Natural killer cell (primary cell): ENCODE results near the gene SELENOO. TPM values are rescaled to one million over a fixed set of nuclear protein-coding genes. Genes with fewer than 3 reads are reported as not detected.

Experiments
- ATAC-seq, 3 donors: fragments of 150-1000 bp in 2 of 3; fragments of 200-7000 bp in 1 of 3; cut with Tn5 transposase; 1 replicate in 1 of 3; 2 replicates in 2 of 3; pipeline ENCODE4 v1.10.0; 2021; ENCODE audit warnings: mild to moderate bottlenecking in 2 of 3, moderate library complexity in 2 of 3
- DNase-seq, 2 donors: peaks; one replicate each; pipeline versions ENCODE4 v3.0.0 to v3.0.0-alpha.2; 2013 to 2021; ENCODE audit warnings: mixed read lengths in 1 of 2
- H3K27ac ChIP-seq: one replicate; pipeline ENCODE4 v1.5.1; 2013; ENCODE audit warnings: mild to moderate bottlenecking, low read length
- H3K27me3 ChIP-seq: one replicate; pipeline ENCODE4 v1.6.1; 2013; ENCODE audit warnings: low read length; ENCODE audit not compliant: control insufficient read depth, insufficient read depth
- H3K36me3 ChIP-seq: one replicate; pipeline ENCODE4 v1.6.1; 2013; ENCODE audit warnings: low read length; ENCODE audit not compliant: control insufficient read depth, insufficient read depth
- H3K4me1 ChIP-seq: one replicate; pipeline ENCODE4 v1.6.1; 2013; ENCODE audit warnings: low read length; ENCODE audit not compliant: control insufficient read depth, insufficient read depth
- H3K4me3 ChIP-seq: one replicate; pipeline ENCODE4 v1.5.1; 2013; ENCODE audit warnings: low read length
- H3K9me3 ChIP-seq: one replicate; pipeline ENCODE4 v1.6.1; 2013; ENCODE audit warnings: low read length; ENCODE audit not compliant: control insufficient read depth, insufficient read depth
- H3K27ac Mint-ChIP-seq, 2 donors: one replicate each; pipeline ENCODE4 v1.8.0; 2022; ENCODE audit warnings: mild to moderate bottlenecking in 2 of 2, mixed read lengths in 2 of 2, moderate library complexity in 1 of 2
- H3K27me3 Mint-ChIP-seq, 2 donors: one replicate each; pipeline ENCODE4 v1.8.0; 2022; ENCODE audit warnings: low read depth in 2 of 2, mixed read lengths in 2 of 2
- H3K36me3 Mint-ChIP-seq: one replicate; pipeline ENCODE4 v1.8.0; 2022; ENCODE audit warnings: mixed read lengths
- H3K4me1 Mint-ChIP-seq, 2 donors: one replicate each; pipeline ENCODE4 v1.8.0; 2022; ENCODE audit warnings: mixed read lengths in 2 of 2
- H3K4me3 Mint-ChIP-seq: one replicate; pipeline ENCODE4 v1.8.0; 2022; ENCODE audit warnings: mild to moderate bottlenecking, moderate library complexity, mixed read lengths
- H3K9me3 Mint-ChIP-seq, 2 donors: one replicate each; pipeline ENCODE4 v1.8.0; 2022; ENCODE audit warnings: mixed read lengths in 2 of 2
- CTCF ChIP-seq: fragments of 200-600 bp; IDR thresholded peaks from one replicate; pipeline ENCODE4 v1.8.0; 2022; ENCODE audit warnings: antibody characterized with exemption
- WGBS: methylation state at CpG from one replicate; pipeline ENCODE4 v1.1.7; 2013; ENCODE audit warnings: missing lambda C conversion rate; ENCODE audit not compliant: insufficient coverage; 5-methylcytosine and 5-hydroxymethylcytosine counted together
- intact Hi-C: fragments of 100-400 bp; cut with micrococcal nuclease; formaldehyde crosslinking; loops from one replicate; pipeline ENCODE4 v1.14.2; 2022
- total RNA-seq, 4 donors: library from RNA; stranded (reverse); fragments of 120-200 nt in 1 of 4; gene quantifications; one replicate each; pipeline versions ENCODE4 v1.2.3 to v1.2.4, GENCODE V29; 2013 to 2022

SELENOO gene
- total RNA-seq, 3 donors from 2014 or later (not counting 1 experiment from before 2014, with no cell fraction given), result 37.3 to 45.2 (median 37.6) TPM

GRCh38 chr22:50261615-50262459, 61.0 kb downstream of the SELENOO start, which contains the start of gene MAPK12:
TSS of gene MAPK12 (minus strand) at chr22:50261683. CDS start at chr22:50261509, 174 bp downstream.
- 3% methylated on average over 58 of the region's 61 CpGs for WGBS
- Mint-ChIP-seq H3K9me3 (no peaks in the 10 kb centered on the region), H3K36me3 (no peaks in the 10 kb centered on the region), H3K4me3 (peak within 1 kb of the TSS; percentile 79), H3K27ac (no peak within 1 kb of the TSS), H3K4me1 (peaks cover 0 to 7% of the 10 kb centered on the region in 2 donors), H3K27me3 (peaks cover 0 to 14% of the 10 kb centered on the region in 2 donors)
- Histone ChIP-seq H3K27ac (no peak within 1 kb of the TSS), H3K36me3 (no peaks in the 10 kb centered on the region), H3K27me3 (peaks cover 13% of the 10 kb centered on the region), H3K4me1 (peaks cover 13% of the 10 kb centered on the region), H3K9me3 (no peaks in the 10 kb centered on the region), H3K4me3 (no peak within 1 kb of the TSS)
- TF ChIP-seq CTCF, result no peak
- DNase-seq (no peak), ATAC-seq (peak in 2 of 3 donors; percentile 18 to 28)
- intact Hi-C loops, result no loop called here

- DNase-seq (no peak), ATAC-seq (no peak)
- Histone ChIP-seq H3K27ac (no peak overlapping the region), H3K4me1 (peaks cover 13% of the 10 kb centered on the region), H3K36me3 (no peaks in the 10 kb centered on the region), H3K9me3 (no peaks in the 10 kb centered on the region), H3K4me3 (no peak overlapping the region), H3K27me3 (peaks cover 13% of the 10 kb centered on the region)
- Mint-ChIP-seq H3K9me3 (no peaks in the 10 kb centered on the region), H3K27me3 (peaks cover 0 to 14% of the 10 kb centered on the region in 2 donors), H3K27ac (no peak overlapping the region), H3K4me3 (peak overlapping the region; percentile 79), H3K36me3 (no peaks in the 10 kb centered on the region), H3K4me1 (peaks cover 0 to 7% of the 10 kb centered on the region in 2 donors)
- intact Hi-C loops, result no loop called here
- WGBS, result 34% methylated on average over 7 of the region's 7 CpGs
- TF ChIP-seq CTCF, result no peak
These were observed 61.7 kb downstream of the SELENOO start for GRCh38 chr22:50262460-50262911.

- H3K27ac Mint-ChIP-seq, result no peak overlapping the region
- no peaks in the 10 kb centered on the region for H3K9me3 ChIP-seq
- H3K4me3 Mint-ChIP-seq, result no peak overlapping the region
- no peaks in the 10 kb centered on the region for H3K9me3 Mint-ChIP-seq
- peaks cover 13% of the 10 kb centered on the region for H3K27me3 ChIP-seq
- H3K36me3 ChIP-seq, result no peaks in the 10 kb centered on the region
- H3K4me1 ChIP-seq, result peaks cover 16% of the 10 kb centered on the region
- no peak overlapping the region for H3K4me3 ChIP-seq
- no peak for TF ChIP-seq CTCF
- peaks cover 0 to 14% of the 10 kb centered on the region in 2 donors for H3K27me3 Mint-ChIP-seq
- WGBS, result 73% methylated on average over 9 of the region's 9 CpGs
- H3K36me3 Mint-ChIP-seq, result no peaks in the 10 kb centered on the region
- peaks cover 0 to 7% of the 10 kb centered on the region in 2 donors for H3K4me1 Mint-ChIP-seq
- H3K27ac ChIP-seq, result no peak overlapping the region
- ATAC-seq, result no peak
- DNase-seq, result no peak
- intact Hi-C loops, result no loop called here
These were observed 62.3 kb downstream of the SELENOO start for GRCh38 chr22:50262973-50263617.
